HepG2 (cell line): Measurements from ENCODE around the gene DTNB. TPM values are rescaled to one million over a fixed set of nuclear protein-coding genes. Genes with fewer than 3 reads are reported as not detected.

Experiments
- ATF3 ChIP-seq: sonication (generic); formaldehyde crosslinking; IDR thresholded peaks from 2 replicates; pipeline ENCODE4 v1.4.0; 2020; ENCODE audit warnings: missing genetic modification reagents
- BORCS8-MEF2B ChIP-seq: sonication (generic); formaldehyde crosslinking; IDR thresholded peaks from 2 replicates; pipeline ENCODE4 v1.8.0; 2022; ENCODE audit warnings: mild to moderate bottlenecking, missing genetic modification reagents
- FOXK1 ChIP-seq: sonication (generic); formaldehyde crosslinking; IDR thresholded peaks from 2 replicates; pipeline ENCODE4 v1.4.0; 2020; ENCODE audit warnings: low read depth, missing genetic modification reagents, borderline replicate concordance
- FOXO1 ChIP-seq: sonication (generic); formaldehyde crosslinking; IDR thresholded peaks from 2 replicates; pipeline ENCODE4 v1.4.0; 2020; ENCODE audit warnings: missing genetic modification reagents
- GATAD2A ChIP-seq: IDR thresholded peaks from 2 replicates; pipeline ENCODE4 v1.6.1; 2016
- HOMEZ ChIP-seq: IDR thresholded peaks from 2 replicates; pipeline ENCODE4 v1.6.1; 2016; ENCODE audit warnings: low read depth
- KDM5B ChIP-seq: sonication (generic); formaldehyde crosslinking; IDR thresholded peaks from 2 replicates; pipeline ENCODE4 v1.4.0; 2020; ENCODE audit warnings: missing genetic modification reagents, mild to moderate bottlenecking, borderline replicate concordance
- MLX ChIP-seq: IDR thresholded peaks from 2 replicates; pipeline ENCODE4 v1.6.1; 2016
- NAIF1 ChIP-seq: sonication (generic); formaldehyde crosslinking; IDR thresholded peaks from 2 replicates; pipeline ENCODE4 v1.5.0; 2020; ENCODE audit warnings: mild to moderate bottlenecking, missing genetic modification reagents, borderline replicate concordance
- PATZ1 ChIP-seq: sonication (generic); formaldehyde crosslinking; IDR thresholded peaks from 2 replicates; pipeline ENCODE4 v1.4.0; 2020; ENCODE audit warnings: missing genetic modification reagents
- SPEN ChIP-seq: sonication (generic); formaldehyde crosslinking; IDR thresholded peaks from 2 replicates; pipeline ENCODE4 v1.5.1; 2020; ENCODE audit warnings: low read depth, mild to moderate bottlenecking, missing genetic modification reagents
- TARDBP ChIP-seq: sonication (generic); formaldehyde crosslinking; IDR thresholded peaks from 2 replicates; pipeline ENCODE4 v1.8.0; 2022; ENCODE audit warnings: mild to moderate bottlenecking, missing genetic modification reagents
- TEAD3 ChIP-seq: optimal IDR thresholded peaks from 2 replicates; pipeline ENCODE3; 2016; ENCODE audit warnings: borderline replicate concordance
- TSC22D2 ChIP-seq: sonication (generic); formaldehyde crosslinking; IDR thresholded peaks from 2 replicates; pipeline ENCODE4 v1.5.1; 2020; ENCODE audit warnings: missing genetic modification reagents, mild to moderate bottlenecking, borderline replicate concordance
- ZNF704 ChIP-seq: sonication (generic); formaldehyde crosslinking; IDR thresholded peaks from 2 replicates; pipeline ENCODE4 v1.8.1; 2023; ENCODE audit warnings: mild to moderate bottlenecking, inconsistent platforms, moderate library complexity, missing genetic modification reagents, borderline replicate concordance
- ZNF710 ChIP-seq: sonication (generic); formaldehyde crosslinking; IDR thresholded peaks from 2 replicates; pipeline ENCODE4 v1.5.0; 2020; ENCODE audit warnings: mild to moderate bottlenecking, missing genetic modification reagents, borderline replicate concordance
- ZNF841 ChIP-seq: sonication (generic); formaldehyde crosslinking; IDR thresholded peaks from 2 replicates; pipeline ENCODE4 v1.8.1; 2023; ENCODE audit warnings: missing genetic modification reagents, borderline replicate concordance
- polyA plus RNA-seq, 8 experiments: library from polyadenylated mRNA; depleted of rRNA in 3 of 8; stranded (reverse) in 7 of 8; unstranded in 1 of 8; fragments of >200 nt; fragmentation: Illumina TruSeq in 4 of 8; extraction: Trizol in 4 of 8; gene quantifications; 2 replicates each; pipeline versions ENCODE4 v1.2.1 to v1.2.3, GENCODE V29; 2011 to 2016; ENCODE audit warnings: low read depth in 4 of 8, missing spikeins in 1 of 8, mixed read lengths in 1 of 8; ENCODE audit not compliant: insufficient read depth in 1 of 8
- total RNA-seq, 5 experiments: library from RNA; depleted of rRNA; stranded (reverse); fragments of >200 nt; fragmentation: Illumina TruSeq; extraction: Trizol; gene quantifications; 2 replicates each; pipeline ENCODE4 v1.2.3, GENCODE V29; 2016; ENCODE audit warnings: low read depth in 1 of 5

The DTNB gene
- total and polyA plus RNA-seq, 2 of the 13 experiments (the other 11 are each of a cell fraction or from before 2014, with no cell fraction given): 14.4 to 23.9 TPM

GRCh38 chr2:25692737-25693445 is 19.5 kb upstream of the DTNB start (continued):
- peak; percentile 23; the same call in 1 of the 2 replicates for TF ChIP-seq ZNF710 (CRISPR knock-in tag)
- TF ChIP-seq TEAD3 (CRISPR knock-in tag): peak; percentile 21
- TF ChIP-seq ZNF704 (CRISPR knock-in tag): no peak
- TF ChIP-seq PATZ1 (CRISPR knock-in tag): peak; percentile 31; the same call in 1 of the 2 replicates
- no peak for TF ChIP-seq ZNF841
- peak; percentile 88 for TF ChIP-seq MLX (CRISPR knock-in tag)
- 0 out of 2 replicates have a peak, but pooled peaks have one; percentile 26 for TF ChIP-seq TARDBP (CRISPR knock-in tag)
- TF ChIP-seq FOXK1 (CRISPR knock-in tag): peak; percentile 76; the same call in 1 of the 2 replicates
- TF ChIP-seq FOXO1: peak; percentile 66
- TF ChIP-seq KDM5B (CRISPR knock-in tag): 0 out of 2 replicates have a peak, but pooled peaks have one; percentile 17
- no peak for TF ChIP-seq NAIF1 (CRISPR knock-in tag)
- TF ChIP-seq GATAD2A (CRISPR knock-in tag): 0 out of 2 replicates have a peak, but pooled peaks have one; percentile 30
- peak; percentile 51; the same call in 1 of the 2 replicates for TF ChIP-seq SPEN (CRISPR knock-in tag)
- peak; percentile 59; the same call in 1 of the 2 replicates for TF ChIP-seq BORCS8-MEF2B (CRISPR knock-in tag)
- TF ChIP-seq HOMEZ (CRISPR knock-in tag): peak; percentile 88
- TF ChIP-seq TSC22D2 (CRISPR knock-in tag): no peak
- peak; percentile 45; the same call in 1 of the 2 replicates for TF ChIP-seq ATF3
